PC-3 (cell line): ENCODE results near the gene UNCX.

Experiments used
- CTCF ChIP-seq: fragments of 300-600 bp; sonication (generic); conservative IDR thresholded peaks from 2 replicates; pipeline ENCODE4 v1.5.1; 2017; ENCODE audit warnings: antibody characterized with exemption, low read depth, mild to moderate bottlenecking, low read length
- EZH2 ChIP-seq: fragments of 300-600 bp; sonication (generic); IDR thresholded peaks from one replicate; pipeline ENCODE4 v1.6.1; 2017; ENCODE audit warnings: antibody characterized with exemption, mild to moderate bottlenecking, low read length; ENCODE audit not compliant: unreplicated experiment
- EZH2phosphoT487 ChIP-seq: fragments of 300-600 bp; sonication (generic); IDR thresholded peaks from 2 replicates; pipeline ENCODE4 v1.6.1; 2018; ENCODE audit warnings: mild to moderate bottlenecking, antibody characterized with exemption, low read length, borderline replicate concordance

- TF ChIP-seq CTCF (peak; percentile 82), EZH2phosphoT487 (no peak; the same call in 1 of the 2 replicates), EZH2 (peak; percentile 65)
Measured at GRCh38 chr7:1225441-1226185, 7.1 kb upstream of the UNCX start.
